Adrenal gland (tissue), 12 donors: ENCODE data around the gene ELL. TPM values are rescaled to one million over a fixed set of nuclear protein-coding genes. Genes with fewer than 3 reads are reported as not detected.
A peak's percentile ranks its signal among the peaks of the same experiment; 100 is the strongest.

Source experiments
- DNase-seq, 7 donors: peaks; one replicate each; pipeline ENCODE4 v3.0.0-alpha.2; 2019 to 2020
- H3K27ac ChIP-seq, 5 donors: fragments of 200-600 bp; sonication (generic) in 4 of 5; 1 replicate in 3 of 5; 2 replicates in 2 of 5; pipeline versions ENCODE4 v1.5.1 to v1.8.0; 2016 to 2020; ENCODE audit warnings: mild to moderate bottlenecking in 1 of 5
- H3K27me3 ChIP-seq: fragments of 200-600 bp; 2 replicates; pipeline ENCODE4 v1.8.0; 2021
- H3K36me3 ChIP-seq, 2 donors: fragments of 200-600 bp; replicated peaks in 1 of 2; 1 replicate in 1 of 2; 2 replicates in 1 of 2; pipeline versions ENCODE4 v1.5.1 to v1.8.0; 2018 to 2022
- H3K4me1 ChIP-seq, 2 donors: fragments of 200-600 bp; replicated peaks in 1 of 2; 1 replicate in 1 of 2; 2 replicates in 1 of 2; pipeline versions ENCODE4 v1.5.1 to v1.8.0; 2018 to 2021
- H3K4me3 ChIP-seq, 4 donors: fragments of 200-600 bp; sonication (generic) in 3 of 4; one replicate each; pipeline ENCODE4 v1.5.1; 2016 to 2018
- H3K9me3 ChIP-seq, 3 donors: fragments of 200-600 bp; sonication (generic) in 1 of 3; replicated peaks in 1 of 3; 1 replicate in 2 of 3; 2 replicates in 1 of 3; pipeline versions ENCODE4 v1.5.1 to v1.8.0; 2016 to 2021
- POLR2A ChIP-seq, 2 donors: fragments of 450-650 bp; IDR thresholded peaks; one replicate each; pipeline ENCODE4 v1.6.1; 2017; ENCODE audit warnings: antibody characterized with exemption in 2 of 2, mild to moderate bottlenecking in 2 of 2, moderate library complexity in 1 of 2
- WGBS, 4 donors: extraction: QIAGEN DNeasy Blood & Tissue Kit in 2 of 4; methylation state at CpG; one replicate each; pipeline versions ENCODE4 v1.1.5 to v1.1.7; 2013 to 2017; 5-methylcytosine and 5-hydroxymethylcytosine counted together
- intact Hi-C, 2 donors: fragments of 100-400 bp; cut with DNase I; formaldehyde crosslinking; loops; one replicate each; pipeline versions ENCODE4 v1.14.1 to v1.15.0; 2022 to 2023
- polyA plus RNA-seq, 3 donors: library from polyadenylated mRNA; stranded (reverse); fragments of 200-250 nt in 2 of 3; fragments of 350-450 nt in 1 of 3; fragmentation: Illumina TruSeq in 1 of 3; extraction: RNeasy Lipid Tissue Mini Kit (QIAGEN cat#74804) in 1 of 3; gene quantifications; one replicate each; pipeline ENCODE4 v1.2.3, GENCODE V29; 2013 to 2014
- total RNA-seq, 9 donors: library from RNA; depleted of rRNA in 4 of 9; stranded (reverse); fragments of >200 nt in 4 of 9; fragments of 120-200 nt in 1 of 9; fragmentation: NEBNext Ultra II Directional in 1 of 9; extraction: Animal tissue kit (Norgen Biotek cat#: 25700) in 1 of 9; gene quantifications; one replicate each; pipeline versions ENCODE4 v1.1.0 to v1.2.4, GENCODE V29; 2013 to 2023
- TF ChIP-seq, protein P1 (sequence below), 6 experiments: fragments of 450-650 bp in 4 of 6; fragments of 200-600 bp in 2 of 6; sonication (generic) in 1 of 6; IDR thresholded peaks; 1 replicate in 5 of 6; 2 replicates in 1 of 6; pipeline versions ENCODE4 v1.5.1 to v1.8.0; 2016 to 2021; ENCODE audit warnings: antibody characterized with exemption in 6 of 6, mild to moderate bottlenecking in 2 of 6, moderate library complexity in 1 of 6
- donor health status: healthy with polysubstance abuse.
- donor health status: Bipolar disorder and iron deficiency.
- donor health status: DM: yes; HTN: yes; CAD: no.
- donor health status: DM: no; HTN: no; CAD: no.
- donor health status: DM: no; HTN: no; CAD: no.
- donor health status: DM: yes; HTN: yes; CAD: no.

Gene ELL
- total and polyA plus RNA-seq, 12 donors: 1.8 to 28.3 (median 13.8) TPM

DNA sequence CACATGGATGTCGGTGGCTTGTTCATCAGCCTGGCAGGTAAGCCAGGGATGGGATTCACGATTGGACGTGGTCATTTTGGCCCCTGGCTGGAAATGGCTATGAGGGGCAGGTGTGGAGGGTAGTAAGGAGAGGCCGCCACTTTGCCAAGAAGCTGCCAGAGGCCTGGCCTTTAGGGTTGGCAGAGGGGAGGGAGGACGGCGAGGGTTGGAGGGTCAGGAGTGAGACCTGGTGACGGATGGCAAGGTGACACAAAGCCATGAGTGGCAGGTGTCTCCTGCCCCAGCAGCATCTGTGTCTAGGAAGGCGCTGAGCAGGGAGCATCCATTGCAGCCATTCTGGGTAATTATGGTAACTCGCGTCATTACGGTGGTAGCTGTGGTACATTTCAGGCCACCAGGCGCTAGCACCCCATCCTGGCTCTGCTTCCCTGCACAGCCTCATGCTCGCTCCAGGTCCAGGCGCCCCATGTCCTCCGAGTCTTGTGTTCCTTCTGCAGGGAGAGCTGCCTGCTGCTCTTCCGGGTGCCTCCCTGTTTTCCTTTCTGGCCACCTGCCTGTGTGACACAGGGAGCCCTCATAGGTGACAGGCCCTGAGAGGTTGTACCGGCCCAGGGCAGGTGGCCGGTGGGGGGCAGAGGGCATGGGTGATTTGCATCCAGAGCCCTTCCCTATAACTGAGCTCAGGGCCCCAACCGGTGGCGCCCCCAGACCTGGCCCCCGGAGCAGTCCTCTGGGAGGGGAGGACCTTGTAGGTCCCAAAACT is 98.4 kb downstream of the ELL start:
- intact Hi-C loops: no loop called here
- no peaks in the 10 kb centered on the region for H3K27me3 ChIP-seq

DNA sequence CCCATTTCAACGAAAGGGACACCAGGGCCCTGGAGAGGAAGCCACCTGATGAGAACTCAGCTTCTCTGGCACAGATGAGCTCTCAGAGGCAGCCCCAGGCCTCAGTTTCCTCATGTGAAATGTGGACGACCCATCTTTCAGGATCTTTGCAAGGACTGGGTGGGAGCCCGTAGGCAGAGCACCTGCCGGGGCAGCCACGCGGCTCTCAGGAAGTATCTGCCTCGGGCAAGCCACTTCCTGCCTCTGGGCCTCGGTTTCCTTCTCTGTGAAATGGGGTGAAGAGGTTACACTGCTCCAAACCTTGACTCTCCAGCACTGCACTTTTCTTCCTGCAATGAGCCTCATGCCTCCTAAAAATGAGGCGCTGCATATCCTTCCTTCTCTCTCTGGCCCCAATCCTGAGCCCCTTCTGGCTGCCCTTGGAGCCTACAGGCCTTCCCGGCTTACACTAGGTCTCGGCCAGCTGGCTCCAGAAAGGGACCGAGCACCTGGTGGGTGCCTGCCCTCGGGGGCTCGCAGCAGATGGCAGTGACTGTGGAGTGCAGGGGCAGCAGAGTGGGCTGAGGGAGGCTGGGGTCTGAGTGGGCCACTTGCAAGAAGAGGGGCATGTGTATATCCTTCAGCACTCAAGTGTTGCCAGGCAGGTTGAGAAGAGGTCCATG is 99.2 kb downstream of the ELL start:
- peaks cover 26 to 45% of the 10 kb centered on the region in 2 donors for H3K4me1 ChIP-seq
- no peaks in the 10 kb centered on the region for H3K9me3 ChIP-seq
- H3K27ac ChIP-seq: no peak overlapping the region
- H3K4me3 ChIP-seq: no peak overlapping the region
- intact Hi-C loops: no loop called here
- TF ChIP-seq, protein P1, sequence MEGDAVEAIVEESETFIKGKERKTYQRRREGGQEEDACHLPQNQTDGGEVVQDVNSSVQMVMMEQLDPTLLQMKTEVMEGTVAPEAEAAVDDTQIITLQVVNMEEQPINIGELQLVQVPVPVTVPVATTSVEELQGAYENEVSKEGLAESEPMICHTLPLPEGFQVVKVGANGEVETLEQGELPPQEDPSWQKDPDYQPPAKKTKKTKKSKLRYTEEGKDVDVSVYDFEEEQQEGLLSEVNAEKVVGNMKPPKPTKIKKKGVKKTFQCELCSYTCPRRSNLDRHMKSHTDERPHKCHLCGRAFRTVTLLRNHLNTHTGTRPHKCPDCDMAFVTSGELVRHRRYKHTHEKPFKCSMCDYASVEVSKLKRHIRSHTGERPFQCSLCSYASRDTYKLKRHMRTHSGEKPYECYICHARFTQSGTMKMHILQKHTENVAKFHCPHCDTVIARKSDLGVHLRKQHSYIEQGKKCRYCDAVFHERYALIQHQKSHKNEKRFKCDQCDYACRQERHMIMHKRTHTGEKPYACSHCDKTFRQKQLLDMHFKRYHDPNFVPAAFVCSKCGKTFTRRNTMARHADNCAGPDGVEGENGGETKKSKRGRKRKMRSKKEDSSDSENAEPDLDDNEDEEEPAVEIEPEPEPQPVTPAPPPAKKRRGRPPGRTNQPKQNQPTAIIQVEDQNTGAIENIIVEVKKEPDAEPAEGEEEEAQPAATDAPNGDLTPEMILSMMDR (IDR thresholded peaks at IDR 0.05): no peak
- TF ChIP-seq POLR2A (IDR thresholded peaks at IDR 0.05): no peak
- H3K27me3 ChIP-seq: no peaks in the 10 kb centered on the region
- no peaks in the 10 kb centered on the region for H3K36me3 ChIP-seq
- DNase-seq: no peak
- WGBS, 4 donors: 65 to 80% (median 76%) methylated on average over 10 to 14 of the region's 14 CpGs

More for the DNA sequence above, 98.4 kb downstream of the ELL start:
- Histone ChIP-seq H3K9me3 (no peaks in the 10 kb centered on the region), H3K27ac (peak overlapping the region in 1 of 5 donors; percentile 49), H3K4me3 (no peak overlapping the region), H3K4me1 (peaks cover 20 to 42% of the 10 kb centered on the region in 2 donors), H3K36me3 (no peaks in the 10 kb centered on the region)
- TF ChIP-seq, protein P1 (IDR thresholded peaks at IDR 0.05): no peak
- no peak for TF ChIP-seq POLR2A (IDR thresholded peaks at IDR 0.05)
- peak in 2 of 7 donors; percentile 22 to 69 for DNase-seq
- WGBS, 4 donors: 83 to 86% (median 85%) methylated on average over 14 to 21 of the region's 21 CpGs

DNA sequence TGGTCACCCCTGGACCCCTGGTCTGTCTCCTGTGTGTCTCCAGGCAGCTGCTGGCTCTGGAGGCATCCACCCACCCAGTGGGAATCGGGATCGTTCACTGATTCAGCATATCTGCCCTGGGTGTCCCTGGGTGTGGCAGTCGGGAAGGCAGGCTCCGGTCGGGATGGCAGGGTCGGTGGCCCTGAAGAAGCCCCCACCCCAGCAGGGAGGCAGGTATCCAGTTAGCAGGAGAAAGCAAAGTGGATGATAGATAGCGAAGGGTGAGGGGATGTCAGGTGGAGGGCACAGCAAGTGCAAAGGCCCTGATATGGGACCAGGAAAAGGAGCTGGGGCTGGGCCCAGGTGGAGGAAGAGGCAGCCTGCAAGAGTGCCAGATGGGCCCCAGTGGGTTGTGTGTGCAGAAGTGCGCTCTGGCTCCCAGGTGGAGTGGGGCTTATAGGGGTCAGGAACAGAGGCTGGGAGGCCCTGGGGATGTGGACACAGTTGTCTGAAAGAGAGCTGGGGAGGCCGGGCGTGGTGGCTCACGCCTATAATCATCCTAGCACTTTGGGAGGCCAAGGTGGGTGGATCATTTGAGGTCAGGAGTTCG is 100.4 kb downstream of the ELL start:
- H3K27me3 ChIP-seq: no peaks in the 10 kb centered on the region
- intact Hi-C loops: no loop called here
- H3K9me3 ChIP-seq: no peaks in the 10 kb centered on the region
- H3K27ac ChIP-seq: peak overlapping the region in 2 of 5 donors; percentile 34
- peak in 3 of 7 donors; percentile 22 to 60 (median 33) for DNase-seq
- 77 to 87% (median 79%) methylated on average over 10 to 12 of the region's 12 CpGs for WGBS, 4 donors
- H3K4me3 ChIP-seq: no peak overlapping the region
- H3K36me3 ChIP-seq: no peaks in the 10 kb centered on the region
- H3K4me1 ChIP-seq: peaks cover 33 to 50% of the 10 kb centered on the region in 2 donors
- TF ChIP-seq, protein P1 (IDR thresholded peaks at IDR 0.05): no peak
- no peak for TF ChIP-seq POLR2A (IDR thresholded peaks at IDR 0.05)

DNA sequence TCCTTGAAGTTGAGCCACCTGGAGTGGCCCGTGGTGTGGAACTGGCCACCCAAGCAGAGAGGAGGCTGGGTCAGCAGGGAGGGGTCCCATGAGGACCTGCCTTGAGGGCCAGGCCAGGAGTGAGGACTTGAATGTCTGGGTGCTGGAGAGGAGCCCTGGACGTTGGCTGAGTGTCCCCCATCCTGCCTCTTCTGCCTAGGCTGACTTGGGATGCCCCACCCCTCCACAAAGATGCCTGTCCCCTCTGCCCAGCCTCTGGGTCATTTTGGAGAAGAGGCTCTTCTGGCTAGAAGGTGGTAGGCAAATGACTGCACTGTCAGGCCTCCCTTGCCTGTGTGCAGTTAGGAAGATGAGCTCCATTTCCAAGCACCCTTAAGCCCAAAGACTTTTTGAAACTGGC is 100.9 kb downstream of the ELL start:
- 41 to 54% (median 49%) methylated on average over 2 of the region's 2 CpGs for WGBS, 4 donors
- Histone ChIP-seq H3K27me3 (no peaks in the 10 kb centered on the region), H3K9me3 (no peaks in the 10 kb centered on the region), H3K36me3 (no peaks in the 10 kb centered on the region), H3K27ac (peak overlapping the region in 2 of 5 donors; percentile 34 to 92), H3K4me1 (peaks cover 32 to 50% of the 10 kb centered on the region in 2 donors), H3K4me3 (peak overlapping the region in 1 of 4 donors; percentile 92)
- TF ChIP-seq, protein P1 (IDR thresholded peaks at IDR 0.05): no peak
- TF ChIP-seq POLR2A (IDR thresholded peaks at IDR 0.05): no peak
- intact Hi-C loops: no loop called here
- peak in 3 of 7 donors; percentile 24 to 41 (median 28) for DNase-seq
